Calu3 (cell line): ENCODE results near the gene SMS. TPM values are rescaled to one million over a fixed set of nuclear protein-coding genes. Genes with fewer than 3 reads are reported as not detected.

ENCODE experiments used
- Bru-seq: library from RNA; stranded (reverse); fragments of 400-500 nt; gene quantifications from one replicate; lab custom pipeline; 2021; lab: Mats Ljungman, UMichigan
- BruChase-seq, 2 experiments: library from RNA; stranded (reverse); fragments of 400-500 nt; gene quantifications; one replicate each; lab custom pipeline; 2021; lab: Mats Ljungman, UMichigan
- BruUV-seq: library from RNA; stranded (reverse); fragments of 400-500 nt; replicated peaks from 2 replicates; lab custom pipeline; 2021; lab: Mats Ljungman, UMichigan
- CTCF ChIA-PET: fragments of 300-600 bp; sonication (Branson Sonifier 250); formaldehyde crosslinking; loops from one replicate; lab custom pipeline; 2022; ENCODE audit warnings: antibody characterized with exemption; lab: Charles Lee
- DNase-seq: peaks from one replicate; pipeline ENCODE4 v3.0.0; 2022
- H3K27ac Mint-ChIP-seq: one replicate; pipeline ENCODE4 v1.8.0; 2022; ENCODE audit warnings: mixed read lengths; ENCODE audit not compliant: unreplicated experiment
- H3K27me3 Mint-ChIP-seq: one replicate; pipeline ENCODE4 v1.8.0; 2022; ENCODE audit warnings: mixed read lengths; ENCODE audit not compliant: unreplicated experiment
- H3K36me3 Mint-ChIP-seq: one replicate; pipeline ENCODE4 v1.8.0; 2022; ENCODE audit warnings: mild to moderate bottlenecking, moderate library complexity, mixed read lengths; ENCODE audit not compliant: insufficient read depth, unreplicated experiment
- H3K4me1 Mint-ChIP-seq: one replicate; pipeline ENCODE4 v1.8.0; 2022; ENCODE audit warnings: mild to moderate bottlenecking, low read depth, mixed read lengths; ENCODE audit not compliant: unreplicated experiment
- H3K4me3 Mint-ChIP-seq: one replicate; pipeline ENCODE4 v1.8.0; 2022; ENCODE audit warnings: mild to moderate bottlenecking, low read depth, moderate library complexity, mixed read lengths; ENCODE audit not compliant: unreplicated experiment
- H3K9me3 Mint-ChIP-seq: one replicate; pipeline ENCODE4 v1.8.0; 2022; ENCODE audit warnings: low read depth, mixed read lengths; ENCODE audit not compliant: unreplicated experiment
- CTCF ChIP-seq: fragments of 200-600 bp; IDR thresholded peaks from one replicate; pipeline ENCODE4 v1.8.0; 2022; ENCODE audit warnings: antibody characterized with exemption; ENCODE audit not compliant: unreplicated experiment
- intact Hi-C: fragments of 100-400 bp; cut with micrococcal nuclease; formaldehyde crosslinking; loops from one replicate; pipeline ENCODE4 v1.10.0; 2022; ENCODE audit not compliant: unreplicated experiment
- long read RNA-seq: library from polyadenylated mRNA; stranded (forward); transcript quantifications from one replicate; pipeline ENCODE4 v2.0.0, GENCODE V29; 2022
- total RNA-seq: library from RNA; stranded (reverse); gene quantifications from 2 replicates; pipeline ENCODE4 v1.2.3, GENCODE V29; 2022

SMS gene
- total RNA-seq (215 and 225 TPM in 2 replicates), Bru-seq, nascent RNA (percentile 96 among the genes with signal in this experiment), BruChase-seq, experiment 1, labeled RNA remaining after a 6-hour chase (percentile 94 among the genes with signal in this experiment), BruChase-seq, experiment 2, labeled RNA remaining after a 2-hour chase (percentile 92 among the genes with signal in this experiment)
- long read RNA-seq, transcript SMS-202 (11 exons, 1,837 nt) = major isoform, 438 of 498 reads
- long read RNA-seq, partial matches to known transcripts = 15 of 498 reads
- long read RNA-seq, other reads (novel, unspliced or antisense) = 43 of 498 reads

- H3K4me1 Mint-ChIP-seq = peaks cover 33% of the 10 kb centered on the region
- TF ChIP-seq CTCF = no peak
- BruUV-seq = no TSS peak
- intact Hi-C loops = loop anchor here (5.0 kb wide), 1 partner anchor 143 kb away; no protein-coding TSS in a partner anchor
- no peaks in the 10 kb centered on the region for H3K9me3 Mint-ChIP-seq
- H3K27ac Mint-ChIP-seq = peak within 1 kb of the TSS; percentile 90
- H3K4me3 Mint-ChIP-seq = peak within 1 kb of the TSS; percentile 70
- CTCF ChIA-PET = no interaction called here
- peaks cover 43% of the 10 kb centered on the region for H3K36me3 Mint-ChIP-seq
- peak; percentile 79 for DNase-seq
- H3K27me3 Mint-ChIP-seq = no peaks in the 10 kb centered on the region
Measured at GRCh38 chrX:21940356-21940829, at the start of gene SMS. TSS of gene SMS (plus strand) at chrX:21940709. CDS start at chrX:21940825, 116 bp downstream.

- TF ChIP-seq CTCF = no peak
- intact Hi-C loops = no loop called here
- Mint-ChIP-seq H3K27me3 (no peaks in the 10 kb centered on the region), H3K4me1 (peaks cover 13% of the 10 kb centered on the region), H3K36me3 (no peaks in the 10 kb centered on the region), H3K27ac (peak overlapping the region; percentile 71), H3K4me3 (no peak overlapping the region), H3K9me3 (no peaks in the 10 kb centered on the region)
- no TSS peak for BruUV-seq
- DNase-seq = no peak
- CTCF ChIA-PET = no interaction called here
Measured at GRCh38 chrX:21905313-21905712, 35.2 kb upstream of the SMS start.

GRCh38 chrX:21905953-21906352 is 34.6 kb upstream of the SMS start:
- no TSS peak for BruUV-seq
- intact Hi-C loops = no loop called here
- Mint-ChIP-seq H3K27ac (no peak overlapping the region), H3K27me3 (no peaks in the 10 kb centered on the region), H3K4me3 (no peak overlapping the region), H3K36me3 (no peaks in the 10 kb centered on the region), H3K9me3 (no peaks in the 10 kb centered on the region), H3K4me1 (peaks cover 13% of the 10 kb centered on the region)
- CTCF ChIA-PET = no interaction called here
- no peak for TF ChIP-seq CTCF
- DNase-seq = no peak

GRCh38 chrX:21907260-21907659 is 33.2 kb upstream of the SMS start:
- Mint-ChIP-seq H3K27me3 (no peaks in the 10 kb centered on the region), H3K4me3 (no peak overlapping the region), H3K36me3 (no peaks in the 10 kb centered on the region), H3K4me1 (peaks cover 13% of the 10 kb centered on the region), H3K9me3 (no peaks in the 10 kb centered on the region), H3K27ac (no peak overlapping the region)
- CTCF ChIA-PET = no interaction called here
- no TSS peak for BruUV-seq
- DNase-seq = no peak
- TF ChIP-seq CTCF = no peak
- intact Hi-C loops = no loop called here
